Nephron progenitor cell (in vitro differentiated cells): ENCODE results near the gene PPM1L.
"Not testable (repeated sequence)": the region's sequence is repeated elsewhere in the genome, so short reads cannot be mapped to it uniquely, and the experiment has no call there.

Experiments used
- DNase-seq: peaks from one replicate; pipeline ENCODE4 v3.0.0; 2021
- H3K27ac Mint-ChIP-seq: 2 replicates; pipeline ENCODE4 v1.8.0; 2021; ENCODE audit warnings: mild to moderate bottlenecking, moderate library complexity, mixed read lengths
- H3K27me3 Mint-ChIP-seq: 2 replicates; pipeline ENCODE4 v1.8.0; 2021; ENCODE audit warnings: mild to moderate bottlenecking, low read depth, mixed read lengths; ENCODE audit not compliant: poor library complexity
- H3K36me3 Mint-ChIP-seq: 2 replicates; pipeline ENCODE4 v1.8.0; 2021; ENCODE audit warnings: low read depth, mixed read lengths
- H3K4me1 Mint-ChIP-seq: 2 replicates; pipeline ENCODE4 v1.8.0; 2021; ENCODE audit warnings: mixed read lengths
- H3K4me3 Mint-ChIP-seq: 2 replicates; pipeline ENCODE4 v1.8.0; 2021; ENCODE audit warnings: mild to moderate bottlenecking, moderate library complexity, mixed read lengths
- H3K9me3 Mint-ChIP-seq: 2 replicates; pipeline ENCODE4 v1.8.0; 2021; ENCODE audit warnings: mild to moderate bottlenecking, moderate library complexity, mixed read lengths
- CTCF ChIP-seq: fragments of 200-600 bp; sonication (generic); IDR thresholded peaks from 2 replicates; pipeline ENCODE4 v1.5.0; 2021; ENCODE audit warnings: antibody characterized with exemption

The PPM1L gene

GRCh38 chr3:161028555-161029153 lies 272.6 kb downstream of the PPM1L start:
- H3K4me3 Mint-ChIP-seq, result no peak overlapping the region
- H3K36me3 Mint-ChIP-seq, result peaks cover 25% of the 10 kb centered on the region
- no peaks in the 10 kb centered on the region for H3K27me3 Mint-ChIP-seq
- H3K9me3 Mint-ChIP-seq, result peaks cover 48% of the 10 kb centered on the region
- H3K27ac Mint-ChIP-seq, result peak overlapping the region; percentile 72
- peak; percentile 4 for DNase-seq
- peaks cover 26% of the 10 kb centered on the region for H3K4me1 Mint-ChIP-seq
- TF ChIP-seq CTCF, result no peak

GRCh38 chr3:161031134-161031533 lies 275.1 kb downstream of the PPM1L start:
- H3K27ac Mint-ChIP-seq, result no peak overlapping the region
- peaks cover 43% of the 10 kb centered on the region for H3K9me3 Mint-ChIP-seq
- H3K27me3 Mint-ChIP-seq, result no peaks in the 10 kb centered on the region
- no peak overlapping the region for H3K4me3 Mint-ChIP-seq
- no peak for DNase-seq
- H3K36me3 Mint-ChIP-seq, result peaks cover 19% of the 10 kb centered on the region
- H3K4me1 Mint-ChIP-seq, result peaks cover 26% of the 10 kb centered on the region
- no peak for TF ChIP-seq CTCF

- peaks cover 26% of the 10 kb centered on the region for H3K36me3 Mint-ChIP-seq
- not testable (repeated sequence) for H3K27ac Mint-ChIP-seq, DNase-seq, H3K4me1 Mint-ChIP-seq, H3K27me3 Mint-ChIP-seq, H3K4me3 Mint-ChIP-seq
- H3K9me3 Mint-ChIP-seq, result peaks cover 36% of the 10 kb centered on the region
Observed at GRCh38 chr3:161034913-161035550, 279.0 kb downstream of the PPM1L start.

- no peak overlapping the region for H3K4me3 Mint-ChIP-seq
- no peaks in the 10 kb centered on the region for H3K27me3 Mint-ChIP-seq
- H3K9me3 Mint-ChIP-seq, result peaks cover 36% of the 10 kb centered on the region
- no peak overlapping the region for H3K27ac Mint-ChIP-seq
- no peak for DNase-seq
- H3K4me1 Mint-ChIP-seq, result no peaks in the 10 kb centered on the region
- no peak for TF ChIP-seq CTCF
- peaks cover 26% of the 10 kb centered on the region for H3K36me3 Mint-ChIP-seq
Observed at GRCh38 chr3:161035711-161036110, 279.7 kb downstream of the PPM1L start.

GRCh38 chr3:161038725-161039124 lies 282.7 kb downstream of the PPM1L start:
- no peaks in the 10 kb centered on the region for H3K27me3 Mint-ChIP-seq
- DNase-seq, result no peak
- peaks cover 8% of the 10 kb centered on the region for H3K4me1 Mint-ChIP-seq
- H3K36me3 Mint-ChIP-seq, result peaks cover 12% of the 10 kb centered on the region
- peaks cover 15% of the 10 kb centered on the region for H3K9me3 Mint-ChIP-seq
- H3K27ac Mint-ChIP-seq, result no peak overlapping the region
- TF ChIP-seq CTCF, result no peak
- no peak overlapping the region for H3K4me3 Mint-ChIP-seq

- H3K27me3 Mint-ChIP-seq, result no peaks in the 10 kb centered on the region
- no peak overlapping the region for H3K4me3 Mint-ChIP-seq
- H3K27ac Mint-ChIP-seq, result no peak overlapping the region
- peaks cover 24% of the 10 kb centered on the region for H3K36me3 Mint-ChIP-seq
- H3K9me3 Mint-ChIP-seq, result peaks cover 19% of the 10 kb centered on the region
- no peak for TF ChIP-seq CTCF
- H3K4me1 Mint-ChIP-seq, result peaks cover 8% of the 10 kb centered on the region
- DNase-seq, result no peak
Observed at GRCh38 chr3:161042023-161042501, 286.0 kb downstream of the PPM1L start.
